Activated CD8-positive, alpha-beta T cell treated with anti-CD3 and anti-CD28 coated beads for 36 hours (primary cell): ENCODE data around the gene MISFA. TPM values are rescaled to one million over a fixed set of nuclear protein-coding genes. Genes with fewer than 3 reads are reported as not detected.

Source experiments
- ATAC-seq: fragments of 200-7000 bp; cut with Tn5 transposase; one replicate; pipeline ENCODE4 v1.10.0; 2021; ENCODE audit warnings: mild to moderate bottlenecking, moderate library complexity
- CTCF ChIA-PET: fragments of 350-600 bp; sonication (Branson Sonifier 250); formaldehyde crosslinking; loops from one replicate; lab custom pipeline; 2021; ENCODE audit warnings: antibody characterized with exemption; lab: Charles Lee
- POLR2A ChIA-PET: fragments of 350-600 bp; sonication (Branson Sonifier 250); formaldehyde crosslinking; loops from one replicate; lab custom pipeline; 2021; ENCODE audit warnings: antibody characterized with exemption; lab: Charles Lee
- DNase-seq: peaks from one replicate; pipeline ENCODE4 v3.0.0-alpha.2; 2020
- H3K27ac Mint-ChIP-seq: one replicate; pipeline ENCODE4 v1.8.0; 2021; ENCODE audit warnings: mild to moderate bottlenecking, mixed read lengths
- H3K27me3 Mint-ChIP-seq: one replicate; pipeline ENCODE4 v1.8.0; 2021; ENCODE audit warnings: mixed read lengths
- H3K36me3 Mint-ChIP-seq: one replicate; pipeline ENCODE4 v1.8.0; 2021; ENCODE audit warnings: low read depth, mixed read lengths
- H3K4me1 Mint-ChIP-seq: one replicate; pipeline ENCODE4 v1.8.0; 2021; ENCODE audit warnings: low read depth, mixed read lengths
- H3K4me3 Mint-ChIP-seq: one replicate; pipeline ENCODE4 v1.8.0; 2021; ENCODE audit warnings: mild to moderate bottlenecking, moderate library complexity, mixed read lengths
- H3K9me3 Mint-ChIP-seq: one replicate; pipeline ENCODE4 v1.8.0; 2021; ENCODE audit warnings: mixed read lengths
- intact Hi-C: fragments of 100-400 bp; cut with micrococcal nuclease; formaldehyde crosslinking; loops from one replicate; pipeline ENCODE4 v1.10.0; 2022
- total RNA-seq, 2 experiments: library from RNA; stranded (reverse); gene quantifications; one replicate each; pipeline ENCODE4 v1.2.3, GENCODE V29; 2021
- TF ChIP-seq, protein P1 (sequence below): fragments of 200-600 bp; IDR thresholded peaks from one replicate; pipeline ENCODE4 v1.8.0; 2022; ENCODE audit warnings: antibody characterized with exemption, mild to moderate bottlenecking

MISFA gene
- total RNA-seq, 2 experiments from 2014 or later = 0.67 to 1.1 TPM

GRCh38 chr11:18624161-18624560 lies 24.6 kb downstream of the MISFA start:
- no peaks in the 10 kb centered on the region for H3K27me3 Mint-ChIP-seq
- TF ChIP-seq, protein P1, sequence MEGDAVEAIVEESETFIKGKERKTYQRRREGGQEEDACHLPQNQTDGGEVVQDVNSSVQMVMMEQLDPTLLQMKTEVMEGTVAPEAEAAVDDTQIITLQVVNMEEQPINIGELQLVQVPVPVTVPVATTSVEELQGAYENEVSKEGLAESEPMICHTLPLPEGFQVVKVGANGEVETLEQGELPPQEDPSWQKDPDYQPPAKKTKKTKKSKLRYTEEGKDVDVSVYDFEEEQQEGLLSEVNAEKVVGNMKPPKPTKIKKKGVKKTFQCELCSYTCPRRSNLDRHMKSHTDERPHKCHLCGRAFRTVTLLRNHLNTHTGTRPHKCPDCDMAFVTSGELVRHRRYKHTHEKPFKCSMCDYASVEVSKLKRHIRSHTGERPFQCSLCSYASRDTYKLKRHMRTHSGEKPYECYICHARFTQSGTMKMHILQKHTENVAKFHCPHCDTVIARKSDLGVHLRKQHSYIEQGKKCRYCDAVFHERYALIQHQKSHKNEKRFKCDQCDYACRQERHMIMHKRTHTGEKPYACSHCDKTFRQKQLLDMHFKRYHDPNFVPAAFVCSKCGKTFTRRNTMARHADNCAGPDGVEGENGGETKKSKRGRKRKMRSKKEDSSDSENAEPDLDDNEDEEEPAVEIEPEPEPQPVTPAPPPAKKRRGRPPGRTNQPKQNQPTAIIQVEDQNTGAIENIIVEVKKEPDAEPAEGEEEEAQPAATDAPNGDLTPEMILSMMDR = no peak
- H3K9me3 Mint-ChIP-seq = peaks cover 6% of the 10 kb centered on the region
- ATAC-seq (no peak), DNase-seq (no peak)
- ChIA-PET POLR2A (interaction anchor here (1.0 to 1.6 kb wide), 2 partner anchors 10 to 21 kb away, joined by 3 to 6 read pairs; partner anchors contain the start of gene SPTY2D1), CTCF (interaction anchor here (1.6 to 1.8 kb wide), 2 partner anchors 28 to 98 kb away, joined by 3 to 8 read pairs; no protein-coding TSS in a partner anchor)
- H3K36me3 Mint-ChIP-seq = peaks cover 11% of the 10 kb centered on the region
- H3K4me1 Mint-ChIP-seq = peaks cover 33% of the 10 kb centered on the region
- intact Hi-C loops = no loop called here
- H3K4me3 Mint-ChIP-seq = no peak overlapping the region
- H3K27ac Mint-ChIP-seq = no peak overlapping the region

GRCh38 chr11:18632841-18633240 lies 33.3 kb downstream of the MISFA start:
- H3K27ac Mint-ChIP-seq = peak overlapping the region; percentile 97
- ChIA-PET POLR2A (interaction anchor here (0.6 to 4.2 kb wide), 16 partner anchors 10 to 237 kb away, joined by 3 to 19 read pairs (median 4); partner anchors contain the start of genes TMEM86A, TSG101 and UEVLD), CTCF (interaction anchor here (0.7 to 4.9 kb wide), 11 partner anchors 10 to 106 kb away, joined by 3 to 22 read pairs (median 6); partner anchors contain the start of gene TSG101)
- H3K36me3 Mint-ChIP-seq = peaks cover 5% of the 10 kb centered on the region
- TF ChIP-seq, protein P1 = no peak
- DNase-seq (no peak), ATAC-seq (no peak)
- intact Hi-C loops = loop anchor here (1.0 to 5.0 kb wide), 2 partner anchors 17 to 311 kb away; partner anchors contain the start of genes GTF2H1 and HPS5
- no peaks in the 10 kb centered on the region for H3K27me3 Mint-ChIP-seq
- H3K4me1 Mint-ChIP-seq = peaks cover 29% of the 10 kb centered on the region
- H3K9me3 Mint-ChIP-seq = no peaks in the 10 kb centered on the region
- peak overlapping the region; percentile 89 for H3K4me3 Mint-ChIP-seq

- no peak for ATAC-seq
- H3K36me3 Mint-ChIP-seq = peaks cover 5% of the 10 kb centered on the region
- H3K27ac Mint-ChIP-seq = peak overlapping the region; percentile 97
- peak overlapping the region; percentile 89 for H3K4me3 Mint-ChIP-seq
- POLR2A ChIA-PET = interaction anchor here (0.6 to 4.2 kb wide), 26 partner anchors 9 to 1727 kb away, joined by 3 to 19 read pairs (median 3); partner anchors contain the start of genes HPS5, SAAL1, TMEM86A and TSG101
- H3K27me3 Mint-ChIP-seq = no peaks in the 10 kb centered on the region
- no peaks in the 10 kb centered on the region for H3K9me3 Mint-ChIP-seq
- CTCF ChIA-PET = interaction anchor here (0.7 to 4.9 kb wide), 14 partner anchors 10 to 131 kb away, joined by 3 to 22 read pairs (median 5); partner anchors contain the start of gene TSG101
- DNase-seq = peak; percentile 66
- peaks cover 25% of the 10 kb centered on the region for H3K4me1 Mint-ChIP-seq
- intact Hi-C loops = loop anchor here (1.0 to 5.0 kb wide), 2 partner anchors 17 to 311 kb away; partner anchors contain the start of genes GTF2H1 and HPS5
- TF ChIP-seq, protein P1 = no peak
Measured at GRCh38 chr11:18633256-18634139, 33.9 kb downstream of the MISFA start.

GRCh38 chr11:18634140-18635032 lies 34.8 kb downstream of the MISFA start, which contains the start of gene SPTY2D1:
SPTY2D1 (minus strand) TSS chr11:18634342; CDS start chr11:18634257, 85 bp downstream.
- DNase-seq (peak; percentile 100), ATAC-seq (peak; percentile 98)
- Mint-ChIP-seq H3K36me3 (peaks cover 5% of the 10 kb centered on the region), H3K4me3 (peak within 1 kb of the TSS; percentile 89), H3K27ac (peak within 1 kb of the TSS; percentile 97), H3K4me1 (peaks cover 21% of the 10 kb centered on the region), H3K27me3 (no peaks in the 10 kb centered on the region), H3K9me3 (no peaks in the 10 kb centered on the region)
- TF ChIP-seq, protein P1 = no peak
- intact Hi-C loops = loop anchor here (5.0 kb wide), 1 partner anchor 312 kb away; the partner anchor contains the start of genes GTF2H1 and HPS5
- POLR2A ChIA-PET = interaction anchor here (0.6 to 4.2 kb wide), 19 partner anchors 10 to 1726 kb away, joined by 3 to 19 read pairs (median 4); partner anchors contain the start of genes HPS5, SAAL1, TSG101 and UEVLD
- CTCF ChIA-PET = interaction anchor here (0.8 to 4.9 kb wide), 9 partner anchors 17 to 130 kb away, joined by 3 to 22 read pairs (median 7); partner anchors contain the start of gene TSG101
